SJCRH30 (cell line): Measurements from ENCODE around the gene TCF12. TPM values are rescaled to one million over a fixed set of nuclear protein-coding genes. Genes with fewer than 3 reads are reported as not detected.

Experiments
- DNase-seq, 2 experiments: peaks; one replicate each; pipeline ENCODE4 v3.0.0-alpha.2; 2015 to 2020
- H3K27ac ChIP-seq: fragments of 250-450 bp; sonication (Bioruptor Pico); 2 replicates; pipeline ENCODE4 v1.5.1; 2020; ENCODE audit warnings: mild to moderate bottlenecking, moderate library complexity
- H3K27me3 ChIP-seq: fragments of 250-450 bp; sonication (Bioruptor Pico); 2 replicates; pipeline ENCODE4 v1.5.1; 2020; ENCODE audit warnings: mild to moderate bottlenecking, moderate library complexity
- H3K36me3 ChIP-seq: fragments of 250-450 bp; sonication (Bioruptor Pico); 2 replicates; pipeline ENCODE4 v1.5.1; 2020; ENCODE audit warnings: mild to moderate bottlenecking, moderate library complexity
- H3K4me1 ChIP-seq: fragments of 250-450 bp; sonication (Bioruptor Pico); 2 replicates; pipeline ENCODE4 v1.5.1; 2020; ENCODE audit warnings: mild to moderate bottlenecking, moderate library complexity
- H3K4me3 ChIP-seq: fragments of 250-450 bp; sonication (Bioruptor Pico); 2 replicates; pipeline ENCODE4 v1.5.1; 2020; ENCODE audit warnings: mild to moderate bottlenecking, moderate library complexity
- H3K9me3 ChIP-seq: fragments of 250-450 bp; sonication (Bioruptor Pico); replicated peaks from 2 replicates; pipeline ENCODE4 v1.5.1; 2020; ENCODE audit warnings: mild to moderate bottlenecking, moderate library complexity
- total RNA-seq: library from RNA; depleted of rRNA; stranded (reverse); fragments of >200 nt; shearing (Covaris generic); gene quantifications from 2 replicates; pipeline ENCODE4 v1.2.3, GENCODE V29; 2014

Gene TCF12
- total RNA-seq, 1 experiment from 2014 or later = 173 TPM

- Histone ChIP-seq H3K4me1 (no peaks in the 10 kb centered on the region), H3K36me3 (peaks cover 9% of the 10 kb centered on the region), H3K9me3 (no peaks in the 10 kb centered on the region; the same call in 1 of the 2 replicates), H3K4me3 (no peak overlapping the region), H3K27ac (no peak overlapping the region), H3K27me3 (no peaks in the 10 kb centered on the region)
- DNase-seq = no peak
Observed at GRCh38 chr15:57201578-57201977, 283.1 kb downstream of the TCF12 start.

GRCh38 chr15:57203906-57204305, 285.5 kb downstream of the TCF12 start:
- H3K27me3 ChIP-seq = no peaks in the 10 kb centered on the region
- DNase-seq = no peak
- H3K4me3 ChIP-seq = no peak overlapping the region
- no peaks in the 10 kb centered on the region for H3K4me1 ChIP-seq
- H3K9me3 ChIP-seq = no peaks in the 10 kb centered on the region
- no peak overlapping the region for H3K27ac ChIP-seq
- 0 out of 2 replicates have a peak, but pooled peaks cover 3% of the 10 kb centered on the region for H3K36me3 ChIP-seq

- H3K27ac ChIP-seq = no peak overlapping the region
- 0 out of 2 replicates have a peak, but pooled peaks cover 3% of the 10 kb centered on the region for H3K36me3 ChIP-seq
- no peaks in the 10 kb centered on the region for H3K4me1 ChIP-seq
- no peaks in the 10 kb centered on the region for H3K27me3 ChIP-seq
- H3K9me3 ChIP-seq = no peaks in the 10 kb centered on the region
- no peak for DNase-seq
- no peak overlapping the region for H3K4me3 ChIP-seq
Observed at GRCh38 chr15:57205027-57205855, 286.8 kb downstream of the TCF12 start.

GRCh38 chr15:57205996-57206395, 287.6 kb downstream of the TCF12 start:
- Histone ChIP-seq H3K36me3 (0 out of 2 replicates have a peak, but pooled peaks cover 3% of the 10 kb centered on the region), H3K4me1 (no peaks in the 10 kb centered on the region), H3K9me3 (no peaks in the 10 kb centered on the region), H3K27me3 (no peaks in the 10 kb centered on the region), H3K27ac (no peak overlapping the region), H3K4me3 (no peak overlapping the region)
- no peak for DNase-seq

GRCh38 chr15:57213862-57214261, 295.4 kb downstream of the TCF12 start:
- H3K27ac ChIP-seq = no peak overlapping the region
- H3K27me3 ChIP-seq = no peaks in the 10 kb centered on the region
- no peaks in the 10 kb centered on the region for H3K9me3 ChIP-seq
- DNase-seq = peak in 1 of 2 experiments; percentile 63
- H3K4me1 ChIP-seq = peaks cover 31% of the 10 kb centered on the region
- H3K36me3 ChIP-seq = no peaks in the 10 kb centered on the region
- H3K4me3 ChIP-seq = no peak overlapping the region

- Histone ChIP-seq H3K9me3 (no peaks in the 10 kb centered on the region), H3K36me3 (no peaks in the 10 kb centered on the region), H3K27ac (no peak overlapping the region), H3K4me3 (no peak overlapping the region), H3K4me1 (peaks cover 33% of the 10 kb centered on the region), H3K27me3 (no peaks in the 10 kb centered on the region)
- DNase-seq = no peak
Observed at GRCh38 chr15:57215326-57215725, 296.9 kb downstream of the TCF12 start.

GRCh38 chr15:57215881-57216280, 297.4 kb downstream of the TCF12 start:
- Histone ChIP-seq H3K9me3 (no peaks in the 10 kb centered on the region), H3K4me1 (peaks cover 33% of the 10 kb centered on the region), H3K27me3 (no peaks in the 10 kb centered on the region), H3K4me3 (no peak overlapping the region), H3K27ac (peak overlapping the region; percentile 24), H3K36me3 (no peaks in the 10 kb centered on the region)
- DNase-seq = no peak

- peak overlapping the region; percentile 81 for H3K27ac ChIP-seq
- DNase-seq = peak; percentile 48 to 78
- no peaks in the 10 kb centered on the region for H3K27me3 ChIP-seq
- no peaks in the 10 kb centered on the region for H3K9me3 ChIP-seq
- H3K4me3 ChIP-seq = no peak overlapping the region
- peaks cover 33% of the 10 kb centered on the region for H3K4me1 ChIP-seq
- no peaks in the 10 kb centered on the region for H3K36me3 ChIP-seq
Observed at GRCh38 chr15:57216288-57216687, 297.8 kb downstream of the TCF12 start.

GRCh38 chr15:57217778-57218598, 299.5 kb downstream of the TCF12 start:
- Histone ChIP-seq H3K27ac (peak overlapping the region; percentile 81), H3K4me1 (peaks cover 35% of the 10 kb centered on the region), H3K4me3 (peak overlapping the region; percentile 15), H3K36me3 (no peaks in the 10 kb centered on the region), H3K27me3 (no peaks in the 10 kb centered on the region), H3K9me3 (no peaks in the 10 kb centered on the region)
- DNase-seq = peak; percentile 69 to 88

GRCh38 chr15:57218826-57219576, 300.6 kb downstream of the TCF12 start:
- H3K36me3 ChIP-seq = no peaks in the 10 kb centered on the region
- DNase-seq = peak; percentile 78 to 88

GRCh38 chr15:57220205-57220604, 301.8 kb downstream of the TCF12 start:
- peak in 1 of 2 experiments; percentile 66 for DNase-seq

More at GRCh38 chr15:57218826-57219576, 300.6 kb downstream of the TCF12 start:
- H3K4me3 ChIP-seq = peak overlapping the region; percentile 67
- peak overlapping the region; percentile 81 for H3K27ac ChIP-seq
- H3K27me3 ChIP-seq = no peaks in the 10 kb centered on the region
- no peaks in the 10 kb centered on the region for H3K9me3 ChIP-seq
- H3K4me1 ChIP-seq = peaks cover 42% of the 10 kb centered on the region

GRCh38 chr15:57221134-57221533, 302.7 kb downstream of the TCF12 start:
- H3K27me3 ChIP-seq = no peaks in the 10 kb centered on the region
- peaks cover 40% of the 10 kb centered on the region for H3K4me1 ChIP-seq
- peak in 1 of 2 experiments; percentile 54 for DNase-seq
- no peaks in the 10 kb centered on the region for H3K9me3 ChIP-seq
- peak overlapping the region; percentile 67 for H3K4me3 ChIP-seq
- H3K36me3 ChIP-seq = no peaks in the 10 kb centered on the region
- peak overlapping the region; percentile 81 for H3K27ac ChIP-seq

More at GRCh38 chr15:57220205-57220604, 301.8 kb downstream of the TCF12 start:
- Histone ChIP-seq H3K36me3 (no peaks in the 10 kb centered on the region), H3K4me1 (peaks cover 46% of the 10 kb centered on the region), H3K9me3 (no peaks in the 10 kb centered on the region), H3K4me3 (peak overlapping the region; percentile 67), H3K27ac (peak overlapping the region; percentile 81), H3K27me3 (no peaks in the 10 kb centered on the region)

- Histone ChIP-seq H3K4me1 (peaks cover 50% of the 10 kb centered on the region), H3K4me3 (no peak overlapping the region), H3K27ac (no peak overlapping the region), H3K9me3 (no peaks in the 10 kb centered on the region), H3K36me3 (no peaks in the 10 kb centered on the region), H3K27me3 (no peaks in the 10 kb centered on the region)
- no peak for DNase-seq
Observed at GRCh38 chr15:57223345-57223744, 304.9 kb downstream of the TCF12 start.

- no peak overlapping the region for H3K4me3 ChIP-seq
- H3K36me3 ChIP-seq = no peaks in the 10 kb centered on the region; the same call in 1 of the 2 replicates
- DNase-seq = no peak
- H3K27me3 ChIP-seq = no peaks in the 10 kb centered on the region
- H3K9me3 ChIP-seq = no peaks in the 10 kb centered on the region
- peaks cover 48% of the 10 kb centered on the region for H3K4me1 ChIP-seq
- H3K27ac ChIP-seq = peak overlapping the region; percentile 43; the same call in 1 of the 2 replicates
Observed at GRCh38 chr15:57223887-57224286, 305.4 kb downstream of the TCF12 start.
